GM19193 (cell line): ENCODE results near the gene NPEPL1.

ENCODE experiments used
- POLR2A ChIP-seq: IDR thresholded peaks from 4 replicates; pipeline ENCODE4 v1.6.1; 2011; ENCODE audit not compliant: insufficient read depth, insufficient read length; ENCODE audit errors: extremely low read depth

NPEPL1 gene

DNA sequence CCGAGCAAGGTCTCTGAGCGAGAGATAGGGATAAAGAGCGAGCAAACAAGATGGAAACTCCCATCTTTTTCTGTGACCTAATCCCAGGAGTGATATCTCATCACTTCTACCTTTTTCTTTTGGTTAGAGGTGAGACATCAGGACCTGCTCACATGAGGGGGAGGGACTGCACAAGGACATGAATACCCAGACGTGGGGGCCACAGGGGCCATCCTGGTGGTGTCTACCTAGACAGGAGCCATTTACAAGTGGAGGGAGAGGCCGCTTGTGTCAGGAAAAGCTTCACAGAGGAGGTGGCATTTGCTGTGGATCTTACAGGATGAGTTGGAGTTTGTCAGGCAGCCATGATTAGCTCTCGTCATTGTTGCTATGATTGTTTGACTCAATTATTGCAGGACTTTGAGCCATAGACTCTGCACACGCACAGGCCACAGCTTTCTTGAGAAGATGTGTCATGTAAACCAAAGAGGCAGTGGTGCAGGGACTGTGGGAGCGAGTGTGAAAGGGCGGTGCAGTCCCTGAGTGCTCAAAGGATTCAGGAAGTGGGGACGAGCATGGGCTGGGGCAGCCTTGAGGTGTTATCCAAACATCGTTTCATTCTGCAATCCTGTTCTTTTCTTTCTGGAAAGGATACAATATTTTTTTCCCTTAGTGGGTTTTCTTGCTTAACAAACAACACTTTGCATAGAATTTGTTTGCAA, 7.7 kb downstream of the NPEPL1 start:
- TF ChIP-seq POLR2A = no peak

DNA sequence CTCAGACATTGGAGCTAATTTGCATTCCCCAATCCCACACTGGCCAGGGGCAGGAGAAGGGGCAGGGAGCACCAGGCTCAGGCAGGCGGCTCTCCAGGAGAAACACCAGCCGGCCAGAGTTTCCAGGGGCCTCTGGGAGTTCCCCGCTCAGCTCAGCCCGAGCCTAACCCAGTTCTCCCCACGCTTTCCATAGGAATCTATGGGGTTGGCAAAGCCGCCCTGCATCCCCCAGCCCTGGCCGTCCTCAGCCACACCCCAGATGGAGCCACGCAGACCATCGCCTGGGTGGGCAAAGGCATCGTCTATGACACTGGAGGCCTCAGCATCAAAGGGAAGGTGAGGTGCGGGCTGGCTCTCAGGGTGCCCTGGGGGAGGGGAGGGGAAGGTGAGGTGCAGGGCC, 8.2 kb downstream of the NPEPL1 start:
- TF ChIP-seq POLR2A = no peak

DNA sequence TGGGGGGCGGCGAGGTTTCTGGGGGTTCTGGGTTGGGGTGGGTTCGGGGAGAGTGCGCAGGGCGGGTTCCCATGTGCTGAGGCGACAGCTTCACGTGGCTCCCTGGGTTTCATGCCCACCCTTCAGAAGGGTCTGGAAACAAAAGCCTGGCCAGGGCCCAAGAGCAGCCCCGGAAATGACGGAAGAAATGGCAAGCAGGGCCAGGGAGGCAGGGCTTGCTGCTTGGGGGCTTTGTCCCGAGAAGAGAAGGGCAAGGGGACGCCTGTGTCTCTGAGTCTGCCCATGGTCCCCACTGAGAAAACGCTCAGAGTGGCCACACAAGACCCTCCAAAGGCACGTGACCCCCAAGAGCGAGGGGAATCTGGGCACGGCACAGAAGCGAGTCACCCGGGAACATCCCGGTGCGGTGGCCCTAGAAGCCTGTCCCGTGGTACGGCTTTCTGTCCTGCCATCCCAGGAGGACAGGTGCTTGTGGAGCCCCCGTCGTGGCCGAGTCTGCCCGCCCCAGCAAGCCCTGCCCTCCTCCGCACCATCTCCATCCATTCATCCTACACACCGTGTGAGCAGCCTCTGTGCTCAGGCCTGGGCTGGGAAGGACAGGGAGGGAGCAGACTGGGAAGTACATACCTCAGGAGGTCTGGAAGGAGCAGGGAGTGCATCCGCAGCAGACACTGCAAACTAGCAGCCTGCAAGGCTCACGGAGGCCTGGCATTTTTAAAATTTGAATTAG, 9.0 kb downstream of the NPEPL1 start:
- TF ChIP-seq POLR2A = no peak

DNA sequence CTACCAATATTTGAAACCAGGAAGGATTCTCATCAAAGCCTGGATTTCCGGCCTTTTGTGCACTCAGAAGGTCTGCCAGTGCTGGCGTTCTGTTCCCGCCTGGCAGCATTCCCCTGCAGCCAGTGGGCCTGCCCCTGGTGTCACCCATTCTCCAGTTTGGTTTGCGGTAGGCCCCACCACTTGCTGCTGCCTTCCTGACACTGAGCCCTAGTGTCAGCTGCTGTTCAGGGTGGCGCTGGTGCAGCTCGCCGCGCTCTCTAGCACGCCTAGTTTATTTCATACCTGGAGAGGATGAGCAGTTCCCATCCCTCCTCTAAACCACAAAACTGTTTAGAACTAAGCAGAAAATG, 9.5 kb downstream of the NPEPL1 start:
- TF ChIP-seq POLR2A = no peak

DNA sequence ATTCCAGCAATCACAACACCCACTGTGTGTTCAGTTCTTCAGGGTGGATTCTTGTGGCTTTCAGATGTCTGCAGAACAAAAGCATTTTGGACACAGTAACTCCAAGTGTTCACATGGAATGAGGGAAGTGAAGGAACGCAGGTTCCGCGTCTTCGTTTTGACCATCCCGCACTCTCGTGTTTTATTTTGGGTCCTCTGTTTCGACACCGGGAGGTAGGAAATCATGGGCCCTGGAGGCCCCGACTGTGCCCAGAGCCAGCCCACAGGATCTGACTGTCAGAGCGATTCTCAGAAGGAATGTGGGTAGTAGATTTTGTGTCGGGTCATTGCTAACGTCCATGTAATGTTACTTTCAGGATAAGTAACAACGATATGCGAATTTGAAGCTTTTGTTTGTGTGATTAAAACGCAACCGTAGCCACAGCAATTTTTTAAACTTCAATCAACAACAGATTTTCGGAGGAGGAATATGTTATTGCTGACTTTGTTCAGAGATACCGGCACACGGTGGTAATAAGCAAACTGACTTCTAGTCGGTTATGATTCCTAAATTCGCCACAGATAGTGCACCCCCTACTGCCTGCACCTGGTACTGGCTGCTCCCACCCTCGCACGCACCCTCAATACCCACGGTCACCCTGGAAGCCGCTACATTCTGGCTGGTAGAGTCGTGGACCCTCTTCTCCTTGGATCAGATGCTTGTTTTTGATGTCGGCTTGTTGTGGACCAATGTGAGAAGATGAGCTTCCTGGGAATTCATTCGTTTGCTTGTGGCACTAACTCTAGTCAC, 10.5 kb downstream of the NPEPL1 start:
- TF ChIP-seq POLR2A = no peak

DNA sequence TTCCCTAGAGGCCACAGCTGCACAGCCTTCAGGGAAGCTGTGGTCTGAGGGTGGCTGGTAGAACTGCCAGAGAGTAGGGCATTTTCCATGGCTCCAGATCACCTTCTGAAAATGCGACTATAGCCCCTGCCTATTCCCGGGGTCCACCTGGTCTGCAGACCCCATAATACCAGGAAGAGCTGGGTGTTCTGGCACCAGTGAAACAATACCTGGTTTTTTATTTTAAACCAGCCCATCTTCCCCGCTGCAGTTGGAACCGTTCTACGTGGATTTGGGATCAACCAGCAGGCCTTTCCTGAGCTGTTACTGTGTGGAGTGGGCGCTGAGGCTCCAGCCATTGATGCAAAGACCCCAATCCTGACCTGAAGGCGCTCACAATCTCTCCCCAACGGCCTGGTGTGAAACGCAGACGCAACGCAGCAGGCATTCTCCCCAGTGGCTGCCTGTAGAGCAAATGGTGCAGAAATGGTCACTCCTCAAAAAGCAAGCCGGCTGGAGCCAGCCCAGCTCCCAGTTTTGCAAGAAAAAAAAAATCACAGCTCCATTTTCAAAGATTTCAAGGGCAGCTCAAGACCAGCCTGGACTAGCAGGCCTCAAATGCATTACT, 11.3 kb downstream of the NPEPL1 start:
- TF ChIP-seq POLR2A = no peak

DNA sequence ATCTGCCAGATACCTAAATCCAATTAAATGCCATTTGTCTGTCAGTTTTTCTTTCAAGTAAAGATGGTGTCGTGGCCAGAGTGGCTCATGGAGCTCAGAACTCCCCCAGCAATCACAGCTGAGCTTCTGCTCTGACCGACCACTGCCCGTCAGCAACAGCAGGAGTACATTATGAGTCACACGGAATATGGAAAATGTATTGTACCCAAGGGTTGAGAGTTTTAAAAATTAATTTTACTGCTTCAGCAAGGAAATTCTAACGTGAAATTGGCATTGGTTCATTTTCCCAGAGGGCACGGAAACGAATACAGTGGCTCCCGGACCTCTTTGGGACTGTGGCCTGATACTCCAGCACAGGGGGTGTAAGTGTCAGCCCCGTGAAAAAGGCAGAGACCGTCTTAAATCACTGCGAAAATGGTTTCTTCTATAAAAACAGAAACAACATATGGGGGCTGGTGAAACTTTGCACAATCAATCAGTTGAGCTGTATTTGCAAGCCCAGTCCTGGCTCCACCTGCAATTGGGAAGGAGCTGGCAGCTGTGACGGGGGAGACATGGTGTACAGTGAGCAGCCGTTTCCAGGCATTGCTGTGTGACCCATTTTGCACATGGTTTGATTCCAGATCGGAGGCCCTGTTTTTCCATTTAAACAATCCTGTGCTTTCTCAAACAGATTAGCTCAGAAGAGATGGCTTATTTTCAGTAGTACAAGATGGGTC, 12.8 kb downstream of the NPEPL1 start:
- no peak for TF ChIP-seq POLR2A

DNA sequence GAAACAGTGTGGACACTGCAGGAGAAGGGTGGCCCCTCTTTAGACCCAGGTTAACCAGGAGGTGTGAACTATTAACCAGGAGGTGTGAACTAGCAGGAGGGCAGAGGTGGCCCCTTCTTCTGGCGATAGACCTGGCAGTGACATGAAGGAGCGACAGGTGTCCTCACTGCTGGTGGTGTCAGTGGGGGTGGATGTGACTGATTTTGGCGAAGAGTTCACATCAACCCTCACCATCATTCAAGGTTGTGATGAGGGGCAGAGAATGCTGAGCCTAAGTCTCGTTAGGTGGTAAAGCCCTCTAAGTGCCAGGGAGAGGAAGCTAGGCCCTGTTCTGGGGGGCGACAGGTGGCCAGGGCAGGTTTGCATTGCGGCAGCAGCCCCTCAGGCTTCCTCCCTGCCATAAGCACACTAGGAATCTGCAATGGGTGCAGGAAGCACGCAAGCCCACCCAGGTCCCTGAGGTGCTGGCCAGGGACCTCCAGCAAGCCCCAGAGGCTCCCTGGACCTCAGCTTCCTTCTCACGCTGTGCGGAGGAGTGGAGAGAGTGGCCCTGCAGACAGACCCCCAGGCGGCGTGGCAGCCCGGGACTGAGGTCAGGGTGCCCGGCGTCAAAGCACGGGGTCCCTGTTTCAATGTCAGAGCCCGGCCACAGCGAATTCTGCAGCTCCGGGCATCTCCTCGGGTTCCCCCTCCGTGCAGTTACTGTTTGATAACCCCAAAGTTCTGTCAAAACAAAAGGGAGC, 13.7 kb downstream of the NPEPL1 start:
- no peak for TF ChIP-seq POLR2A

DNA sequence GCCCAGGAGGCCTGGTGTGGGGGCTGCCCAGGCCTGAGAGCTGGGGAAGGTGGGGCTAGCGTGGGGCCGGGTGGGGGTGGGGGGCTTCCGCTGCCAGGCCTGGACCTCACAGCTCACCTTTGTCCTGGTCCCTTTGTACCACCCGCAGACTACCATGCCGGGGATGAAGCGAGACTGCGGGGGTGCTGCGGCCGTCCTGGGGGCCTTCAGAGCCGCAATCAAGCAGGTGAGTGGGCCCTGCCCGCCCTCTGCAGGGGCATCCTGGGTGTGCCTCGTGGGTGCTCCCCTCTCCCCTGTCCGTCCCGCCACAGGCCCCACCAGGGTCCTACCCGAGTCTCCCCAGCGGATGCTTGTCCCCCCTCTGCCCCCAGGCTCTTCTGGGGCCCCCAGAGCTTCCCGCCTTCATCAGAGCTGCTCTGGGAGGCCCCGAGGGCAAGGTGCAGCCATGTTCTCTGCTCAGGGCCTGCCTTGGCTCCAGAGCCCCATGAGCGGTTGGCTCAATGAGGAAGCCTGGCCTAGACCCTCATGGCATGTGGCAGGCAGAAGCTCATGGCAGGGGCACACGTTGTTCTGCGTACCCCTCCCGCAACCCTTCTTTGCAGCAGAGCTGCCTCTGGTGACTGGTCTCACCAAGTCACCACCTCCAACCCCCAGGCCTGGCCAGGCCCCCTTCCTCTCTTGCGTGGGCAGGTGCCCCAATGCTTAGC, 14.5 kb downstream of the NPEPL1 start:
- no peak for TF ChIP-seq POLR2A

DNA sequence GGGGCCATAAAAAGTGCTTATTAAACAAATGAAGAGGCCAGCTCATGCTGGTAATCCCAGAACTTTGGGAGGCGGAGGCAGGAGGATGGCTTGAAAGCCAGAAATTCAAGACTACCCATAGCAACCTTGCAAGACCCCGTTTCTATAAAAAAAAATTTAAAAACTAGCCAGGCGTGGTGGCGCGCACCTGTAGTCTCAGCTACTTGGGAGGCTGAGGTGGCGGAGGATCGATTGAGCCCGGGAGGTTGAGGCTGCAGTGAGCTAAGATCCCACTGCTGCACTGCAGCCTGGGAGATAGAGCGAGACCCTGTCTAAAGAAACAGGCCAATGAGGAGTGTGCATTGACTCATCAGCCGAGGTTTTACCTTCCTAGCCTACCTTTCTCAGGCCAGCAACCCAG, 15.2 kb downstream of the NPEPL1 start:
- TF ChIP-seq POLR2A = no peak

DNA sequence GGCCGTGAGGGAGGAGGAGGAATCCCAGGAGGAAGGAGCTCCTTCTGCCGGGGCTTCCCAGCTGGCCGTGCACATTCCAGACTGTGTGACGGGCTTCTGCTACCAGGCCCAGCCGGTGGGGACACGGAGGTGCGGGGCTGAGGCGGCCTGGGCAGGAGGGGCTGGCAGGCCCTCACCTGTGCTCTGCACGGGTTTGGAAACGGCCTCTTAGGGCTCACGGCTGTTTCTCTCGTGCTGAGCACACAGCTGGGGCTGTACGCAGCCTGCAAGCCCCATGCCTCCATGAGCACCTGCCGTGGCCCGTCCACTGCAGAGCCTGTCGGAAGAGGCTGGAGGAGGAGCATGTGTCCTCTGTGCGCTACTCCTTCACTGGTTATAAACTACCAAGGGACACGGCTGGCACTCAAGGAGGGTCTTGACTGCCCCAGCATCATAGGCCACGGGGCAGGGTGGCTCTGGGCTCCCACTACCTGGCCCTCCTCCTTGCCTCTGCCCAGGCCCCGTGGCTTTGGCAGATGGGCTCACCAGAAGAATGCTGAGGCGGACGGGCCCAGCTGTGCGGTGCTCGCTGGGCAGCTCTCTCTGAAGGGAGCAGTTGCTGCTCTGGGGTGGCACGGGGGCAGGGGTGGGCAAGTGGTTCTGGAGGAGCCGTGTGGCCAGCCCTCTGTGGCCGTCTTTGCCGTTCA, 15.8 kb downstream of the NPEPL1 start:
- no peak for TF ChIP-seq POLR2A

DNA sequence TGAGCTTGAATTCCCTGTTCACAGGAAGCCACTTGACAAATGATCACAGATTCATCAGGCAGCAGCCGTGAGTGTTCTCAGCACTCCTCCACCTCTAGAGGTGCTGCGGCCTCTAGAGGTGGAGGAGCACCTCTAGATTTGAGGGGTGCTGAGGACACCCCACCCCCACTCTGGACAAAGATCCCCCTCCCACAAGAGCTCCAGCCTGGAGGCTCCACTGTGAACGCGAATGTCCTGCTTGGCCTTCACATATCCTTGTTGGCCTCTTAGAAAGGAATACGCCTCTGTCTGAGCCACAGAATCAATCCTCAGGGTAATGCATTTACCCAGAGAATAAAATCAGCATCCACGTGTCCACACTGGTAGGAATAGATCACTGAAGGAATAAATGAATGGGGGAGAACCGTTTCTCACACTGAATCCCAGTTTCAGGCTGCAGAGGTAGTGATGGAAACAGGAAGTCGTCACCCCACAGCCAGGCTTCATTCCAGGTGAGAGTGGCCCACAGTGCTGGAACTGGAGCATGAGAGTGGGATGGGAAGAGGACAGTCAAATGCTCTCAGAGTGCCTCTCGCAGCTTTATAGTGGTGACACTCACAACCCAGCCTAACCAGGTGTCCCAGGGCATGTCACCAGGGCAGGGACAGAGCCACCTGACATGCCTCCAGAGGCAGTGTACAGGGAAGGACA, 16.6 kb downstream of the NPEPL1 start:
- no peak for TF ChIP-seq POLR2A

DNA sequence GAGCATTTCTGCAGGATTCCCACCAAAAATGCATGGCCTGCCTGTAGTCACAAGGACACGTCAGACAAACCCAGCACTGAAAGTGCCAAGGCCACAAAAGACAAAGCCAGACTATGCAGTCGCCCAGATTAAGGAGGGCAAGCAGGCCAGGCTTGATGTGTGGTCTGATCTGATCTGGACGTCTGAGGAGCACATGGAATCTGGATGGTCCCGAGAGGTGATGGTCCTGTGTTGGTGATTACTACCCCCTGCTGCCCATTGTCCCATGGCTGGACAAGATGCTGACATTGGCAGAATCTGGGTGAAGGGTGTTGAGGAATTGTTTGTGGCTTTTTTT, 17.1 kb downstream of the NPEPL1 start:
- no peak for TF ChIP-seq POLR2A
